RKO (cell line): ENCODE data around the gene RFC4.

Experiments
- DNase-seq: peaks from one replicate; pipeline ENCODE4 v3.0.0-alpha.2; 2016; ENCODE audit warnings: low spot score

RFC4 gene

GRCh38 chr3:186743666-186744065 lies 62.6 kb downstream of the RFC4 start:
- no peak for DNase-seq

GRCh38 chr3:186742618-186743380 lies 63.5 kb downstream of the RFC4 start:
- no peak for DNase-seq
